HG02981 (cell line): Measurements from ENCODE around the gene ADK.
"Not testable (repeated sequence)": the region's sequence is repeated elsewhere in the genome, so short reads cannot be mapped to it uniquely, and the experiment has no call there.

Experiments
- ATAC-seq: cut with Tn5 transposase; IDR thresholded peaks from one replicate; pipeline ENCODE4 v1.9.1; 2021; ENCODE audit warnings: mild to moderate bottlenecking, moderate library complexity; ENCODE audit not compliant: unreplicated experiment

The ADK gene

DNA sequence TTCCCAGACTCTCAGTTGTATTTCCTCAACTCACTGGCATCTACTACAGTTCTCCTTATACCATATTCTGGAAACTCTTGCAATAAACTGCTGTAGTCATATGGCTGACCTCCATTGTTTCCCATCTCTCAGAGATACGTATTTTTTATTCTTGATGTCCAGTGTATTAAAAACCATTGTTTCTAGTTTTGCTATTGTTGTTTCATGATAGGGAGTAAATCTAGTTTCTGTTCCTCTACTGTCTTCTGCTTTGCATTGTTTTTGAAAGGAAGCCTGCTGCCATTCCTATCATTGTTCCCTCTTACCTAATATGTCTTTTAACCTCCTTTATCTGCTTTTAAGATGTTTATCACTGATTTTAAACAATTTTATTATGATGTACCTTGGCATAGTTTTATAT lies 255.0 kb downstream of the ADK start:
- ATAC-seq, result no peak

DNA sequence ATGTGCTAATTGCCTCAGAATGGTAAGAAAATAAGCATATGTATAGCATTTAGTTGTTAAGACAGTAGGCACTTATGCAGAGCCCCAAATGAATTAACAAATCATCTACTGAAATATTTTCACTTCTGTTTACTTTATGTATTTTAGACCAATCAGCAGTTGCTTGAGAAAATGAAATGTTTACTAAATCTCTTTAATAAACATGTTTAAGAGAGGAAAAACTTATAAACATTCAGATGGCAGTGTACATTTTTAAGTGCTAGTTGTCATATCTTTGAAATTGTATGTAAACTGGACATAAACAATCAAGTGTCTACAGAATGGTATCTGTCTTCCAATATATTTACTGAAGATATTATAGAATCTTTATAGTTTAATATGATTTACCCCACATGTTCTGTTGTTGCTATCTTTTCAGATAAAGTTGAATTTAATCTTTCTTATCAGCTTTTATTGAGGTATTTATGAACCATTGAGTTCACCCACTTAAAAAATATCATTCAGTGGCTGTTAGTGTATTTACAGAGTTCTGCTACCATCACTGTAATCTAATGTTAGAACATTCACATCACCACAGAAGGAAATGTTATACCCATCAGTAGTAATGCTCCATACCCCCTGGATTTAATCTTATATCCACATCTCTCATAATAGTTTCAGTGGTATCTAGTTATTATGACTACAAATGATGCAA lies 264.3 kb downstream of the ADK start:
- no peak for ATAC-seq

DNA sequence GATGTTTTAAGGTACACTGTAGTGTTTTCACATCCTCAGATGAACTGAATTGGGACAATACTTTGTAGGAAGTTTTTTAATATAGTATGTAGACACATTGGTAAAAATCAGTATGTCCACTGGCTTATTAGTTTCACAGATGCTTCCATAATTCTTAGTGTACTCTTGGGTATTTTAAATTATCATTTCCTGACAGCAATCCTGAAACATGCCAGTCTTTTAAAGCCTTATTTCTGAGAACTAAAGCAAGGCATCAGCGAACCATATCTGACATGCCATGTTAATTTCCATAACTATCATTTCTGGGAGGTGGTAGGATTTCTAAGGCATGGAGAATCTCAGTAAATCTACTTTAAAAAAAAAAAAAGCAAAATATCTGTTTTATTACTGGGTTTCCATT lies 266.4 kb downstream of the ADK start:
- no peak for ATAC-seq

DNA sequence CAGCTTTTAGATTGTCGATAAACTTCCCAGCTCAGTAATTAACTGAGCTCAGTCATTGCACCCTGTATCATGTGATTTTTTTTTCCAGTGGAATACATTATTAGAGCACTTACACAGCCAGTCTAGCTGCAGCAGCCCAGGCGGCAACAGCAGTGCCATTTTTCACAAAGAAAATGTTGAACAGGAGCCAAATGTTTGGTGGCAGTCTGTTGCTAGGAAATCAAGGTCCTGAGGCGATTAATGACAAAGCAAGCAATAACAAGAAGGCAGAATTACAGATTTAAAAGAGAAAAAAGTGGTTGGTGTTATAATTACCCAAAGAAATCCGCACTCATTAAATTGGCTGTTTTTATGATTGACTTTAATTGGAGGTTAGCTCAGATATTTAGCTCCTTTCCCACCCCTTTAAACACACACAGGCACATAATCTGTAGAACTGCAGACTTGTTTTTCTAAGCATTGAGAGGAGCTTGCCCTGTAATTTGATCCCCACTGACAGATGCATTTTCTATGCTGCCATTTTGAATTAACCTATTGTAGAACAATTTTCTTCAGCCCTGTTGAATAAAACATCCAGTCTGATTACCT lies 267.4 kb downstream of the ADK start:
- no peak for ATAC-seq

GRCh38 chr10:74419491-74419951 lies 268.5 kb downstream of the ADK start:
- ATAC-seq, result no peak

GRCh38 chr10:74419958-74420375 lies 268.9 kb downstream of the ADK start:
- no peak for ATAC-seq

DNA sequence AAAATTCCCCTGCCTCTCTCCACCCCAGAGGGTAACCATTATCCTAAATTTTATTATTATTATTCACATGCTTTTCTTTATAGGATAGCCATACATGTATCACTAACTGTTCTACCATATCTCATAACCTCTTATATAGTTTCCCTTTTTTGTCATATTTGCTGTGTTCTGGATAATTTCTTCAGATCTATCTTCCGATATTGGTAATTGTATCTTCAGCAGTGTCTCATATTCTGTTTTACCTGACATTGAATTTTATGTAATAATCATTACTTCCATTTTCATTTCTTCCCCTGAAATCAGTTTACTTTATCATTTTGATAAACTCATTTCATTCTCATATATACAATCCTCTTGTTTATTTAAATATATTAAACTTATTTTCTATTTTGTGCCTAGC lies 273.5 kb downstream of the ADK start:
- ATAC-seq, result no peak

DNA sequence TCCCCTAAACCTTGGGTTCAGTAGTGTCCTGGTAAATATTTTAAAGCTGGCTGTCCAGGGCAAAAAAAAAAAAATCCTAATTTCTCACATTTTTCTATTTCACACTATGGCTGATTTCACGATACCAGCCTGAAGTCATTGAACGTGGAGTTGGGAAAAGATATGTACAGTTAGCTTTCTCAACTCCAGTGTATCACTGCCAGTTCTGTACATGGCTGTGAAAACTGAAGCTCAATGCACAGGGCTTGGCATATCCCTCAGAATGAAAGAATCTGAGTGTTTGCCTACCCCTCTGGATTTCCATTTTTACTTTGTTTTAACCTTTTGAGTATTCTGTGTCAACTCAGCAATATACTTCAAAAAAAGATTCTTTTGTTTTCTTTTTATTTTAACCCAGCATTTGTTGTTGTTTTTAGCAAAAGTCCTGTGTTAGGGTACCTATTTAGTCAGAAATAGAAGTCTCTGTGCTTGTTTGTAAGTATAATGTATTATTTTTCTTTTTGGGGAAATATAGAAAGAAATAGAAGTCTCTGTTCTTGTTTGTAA lies 274.5 kb downstream of the ADK start:
- ATAC-seq, result no peak

GRCh38 chr10:74431816-74432215 lies 280.8 kb downstream of the ADK start:
- ATAC-seq, result no peak

DNA sequence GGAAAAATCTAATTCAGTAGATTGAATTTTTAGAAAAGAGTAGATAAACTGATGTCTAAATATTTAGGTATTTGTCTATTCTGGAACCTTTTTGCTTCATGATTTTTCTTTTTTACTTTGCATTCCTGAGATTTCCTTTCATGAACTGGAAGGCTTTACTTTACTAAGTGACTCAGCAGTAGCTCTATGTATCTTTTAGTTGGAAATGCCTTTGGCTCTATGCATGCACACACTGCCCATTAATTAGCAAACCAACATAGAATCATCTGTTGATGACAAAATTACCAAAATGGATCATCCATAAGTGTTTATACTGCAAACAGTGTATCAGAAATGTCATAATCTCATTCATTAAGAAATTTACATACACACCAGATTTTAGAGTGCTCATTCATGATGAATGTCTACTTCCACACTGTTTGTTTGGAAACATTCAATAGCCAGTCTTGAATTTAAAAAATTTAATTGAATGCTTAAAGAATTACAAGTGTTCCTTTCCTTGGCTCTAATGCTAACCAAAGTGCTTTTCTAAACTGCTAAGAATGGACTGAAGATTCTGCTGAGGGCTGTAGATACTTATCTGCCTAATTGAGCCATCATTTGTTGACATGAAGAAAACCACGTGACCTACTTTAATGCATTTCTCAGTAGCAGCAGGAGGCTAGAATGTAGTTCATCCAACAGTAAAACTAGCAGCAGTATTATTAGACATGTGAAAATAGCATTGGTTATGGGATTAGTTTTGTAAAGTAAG lies 282.0 kb downstream of the ADK start:
- ATAC-seq, result no peak

GRCh38 chr10:74433595-74433956 lies 282.6 kb downstream of the ADK start:
- ATAC-seq, result no peak

DNA sequence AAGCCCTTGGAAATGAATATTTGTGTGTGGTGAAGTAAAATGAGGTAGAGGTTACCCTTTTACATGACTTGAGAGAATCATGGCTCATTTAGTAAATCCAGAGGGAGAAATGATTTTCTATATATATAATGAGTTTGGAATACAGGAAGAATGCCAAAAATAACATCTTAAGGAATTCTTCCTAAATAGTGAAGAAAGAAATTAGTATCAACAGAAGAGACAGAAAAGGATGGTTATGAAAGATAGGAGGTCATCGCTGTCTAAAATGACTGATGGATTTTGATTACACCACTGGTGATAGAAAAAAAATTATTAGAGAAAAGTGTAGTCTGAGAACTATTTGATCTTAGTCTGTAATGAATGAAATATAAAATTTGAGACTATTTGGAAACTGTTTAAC lies 283.0 kb downstream of the ADK start:
- no peak for ATAC-seq

DNA sequence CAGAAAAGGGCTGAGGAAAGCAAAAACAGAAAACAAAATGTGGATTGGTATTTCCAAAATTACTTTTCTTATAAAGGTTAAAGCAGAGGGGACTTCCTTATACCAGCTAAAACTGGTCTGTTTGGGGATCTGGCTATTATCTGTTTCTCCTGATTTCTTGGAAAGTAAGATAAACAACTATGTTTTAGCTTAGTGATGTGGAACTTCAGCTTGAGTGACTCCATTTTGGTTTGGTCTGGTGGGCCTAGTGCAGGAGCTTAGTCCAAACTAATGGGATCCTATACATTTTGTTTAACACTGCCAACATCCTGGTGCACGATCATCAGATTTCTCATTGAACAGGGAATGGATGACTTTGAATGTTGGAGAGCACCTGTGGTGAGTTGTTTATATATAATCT lies 283.5 kb downstream of the ADK start:
- no peak for ATAC-seq

GRCh38 chr10:74436523-74437170 lies 285.6 kb downstream of the ADK start:
- ATAC-seq, result no peak

- no peak for ATAC-seq
Measured at GRCh38 chr10:74437822-74438221, 286.8 kb downstream of the ADK start.

DNA sequence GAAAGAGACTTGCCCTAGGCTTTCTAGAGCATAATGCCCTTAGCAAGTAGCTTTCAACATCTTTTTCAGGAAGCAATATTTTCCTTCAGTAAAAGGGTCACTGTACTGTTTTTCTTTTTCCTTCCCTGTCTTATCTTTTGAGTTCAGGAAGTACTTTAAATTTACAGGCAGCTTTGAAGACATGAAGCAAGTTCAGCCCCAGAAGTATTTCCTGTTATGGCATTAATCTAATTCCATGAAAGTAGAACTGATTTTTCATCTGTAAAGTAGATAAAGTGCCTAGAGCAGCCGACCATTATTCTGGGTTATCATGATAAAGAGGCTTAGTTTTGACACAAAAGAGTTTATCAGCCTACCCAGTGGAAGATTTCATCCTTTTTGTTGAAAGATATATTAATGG lies 288.2 kb downstream of the ADK start:
- ATAC-seq, result no peak

DNA sequence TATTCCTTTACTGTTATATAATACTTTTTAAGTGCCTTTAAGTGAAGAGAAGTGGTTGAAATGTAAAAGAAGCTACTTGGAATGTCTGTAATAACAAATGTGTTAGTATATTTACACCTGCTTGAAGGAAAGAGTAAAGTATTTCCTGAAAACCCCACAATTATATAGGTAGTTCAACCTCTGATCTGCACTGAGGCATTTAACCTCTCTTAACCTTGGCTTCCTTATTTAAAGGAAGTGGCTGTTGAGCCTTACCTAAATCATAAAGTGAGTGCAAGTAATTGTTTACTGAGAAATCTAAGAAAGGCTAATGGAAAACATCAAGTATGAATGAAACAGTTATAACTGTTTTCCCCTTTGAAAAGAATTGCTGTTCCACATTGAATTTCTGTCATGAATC lies 294.5 kb downstream of the ADK start:
- ATAC-seq, result no peak

GRCh38 chr10:74450602-74451001 lies 299.6 kb downstream of the ADK start:
- ATAC-seq, result no peak

DNA sequence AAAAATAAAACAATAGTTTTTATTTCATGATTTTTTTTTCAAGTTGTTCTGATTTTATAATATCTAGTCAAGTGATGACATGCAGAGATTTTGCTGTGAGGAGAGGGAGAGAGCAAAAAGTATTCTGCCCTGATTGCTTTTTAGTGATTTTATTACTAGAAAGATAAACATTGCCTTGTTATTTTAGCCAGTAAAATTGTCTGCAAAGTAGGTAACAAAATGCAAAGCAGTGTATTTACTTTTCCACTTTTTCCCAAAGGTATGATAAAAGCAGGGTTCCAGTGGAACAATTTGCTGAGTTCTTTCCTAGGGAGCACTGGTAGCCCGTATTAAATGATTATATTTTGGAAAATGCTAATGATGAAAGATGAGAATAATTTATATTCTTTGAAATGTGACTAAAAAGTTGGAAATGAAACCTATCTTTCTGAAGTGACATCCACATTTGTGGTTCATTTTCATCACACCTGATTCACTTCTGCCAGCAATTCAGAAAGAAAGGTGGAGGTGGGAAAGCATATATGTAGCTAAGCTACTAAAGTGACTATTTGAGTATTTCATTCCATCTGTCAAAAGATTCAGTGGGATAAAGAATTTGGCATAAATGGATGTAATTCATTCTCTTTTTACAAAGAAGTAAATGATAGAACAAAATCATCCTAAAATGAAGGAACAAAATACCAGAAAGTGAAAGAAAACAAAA lies 300.3 kb downstream of the ADK start:
- ATAC-seq, result no peak

DNA sequence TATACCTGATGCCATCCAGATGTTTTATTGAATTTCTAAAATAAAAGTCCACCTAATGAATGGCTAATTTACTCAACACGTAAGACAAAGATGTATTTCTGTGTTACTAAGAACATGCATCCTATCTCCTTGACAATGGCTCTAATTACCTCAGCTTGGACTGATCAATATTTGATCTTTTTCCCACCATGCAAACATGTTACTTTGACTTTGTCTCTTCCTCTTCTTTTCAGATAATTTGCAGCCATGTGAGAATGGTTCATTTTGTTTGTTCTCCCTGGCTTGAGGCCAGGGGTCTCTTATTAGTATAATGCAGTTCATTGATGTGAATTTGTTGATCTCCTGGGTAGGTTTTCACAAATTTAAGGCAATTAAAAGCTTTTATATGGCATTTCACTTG lies 302.1 kb downstream of the ADK start:
- no peak for ATAC-seq

DNA sequence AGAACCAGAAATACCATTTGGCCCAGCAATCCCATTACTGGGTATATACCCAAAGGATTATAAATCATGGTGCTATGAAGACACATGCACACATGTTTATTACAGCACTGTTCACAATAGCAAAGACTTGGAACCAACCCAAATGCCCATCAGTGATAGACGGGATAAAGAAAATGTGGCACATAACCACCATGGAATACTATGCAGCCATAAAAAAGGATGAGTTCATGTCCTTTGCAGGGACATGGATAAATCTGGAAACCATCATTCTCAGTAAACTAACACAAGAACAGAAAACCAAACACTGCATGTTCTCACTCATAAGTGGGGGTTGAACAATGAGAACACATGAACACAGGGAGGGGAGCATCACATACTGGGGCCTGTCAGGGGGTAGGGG lies 306.5 kb downstream of the ADK start:
- ATAC-seq, result not testable (repeated sequence)
